GM19035 (cell line): ENCODE measurements around the gene RASA4B.
"Not testable (repeated sequence)": the region's sequence is repeated elsewhere in the genome, so short reads cannot be mapped to it uniquely, and the experiment has no call there.

ENCODE experiments used
- ATAC-seq: cut with Tn5 transposase; IDR thresholded peaks from one replicate; pipeline ENCODE4 v1.9.1; 2021; ENCODE audit not compliant: unreplicated experiment

Gene RASA4B

DNA sequence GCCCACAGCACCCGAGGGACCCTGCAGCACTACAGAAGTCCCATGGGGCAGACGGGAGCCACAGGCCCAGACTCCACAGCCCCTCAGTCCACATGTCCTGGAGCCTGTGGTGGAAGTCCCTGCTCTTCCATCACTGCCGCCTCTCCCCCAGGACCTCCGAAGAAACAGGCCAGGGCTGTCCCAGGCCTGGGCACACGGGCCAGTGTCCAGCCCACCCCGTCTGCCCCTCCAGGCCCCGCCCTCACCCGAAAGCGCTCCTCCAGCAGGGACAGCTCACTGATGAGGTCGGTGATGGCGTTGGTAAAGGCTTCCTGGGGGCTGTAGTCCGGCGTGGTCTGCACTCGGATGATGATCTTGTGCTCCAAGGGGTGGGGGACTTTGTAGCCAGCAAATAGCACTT is 43.5 kb downstream of the RASA4B start:
- not testable (repeated sequence) for ATAC-seq

DNA sequence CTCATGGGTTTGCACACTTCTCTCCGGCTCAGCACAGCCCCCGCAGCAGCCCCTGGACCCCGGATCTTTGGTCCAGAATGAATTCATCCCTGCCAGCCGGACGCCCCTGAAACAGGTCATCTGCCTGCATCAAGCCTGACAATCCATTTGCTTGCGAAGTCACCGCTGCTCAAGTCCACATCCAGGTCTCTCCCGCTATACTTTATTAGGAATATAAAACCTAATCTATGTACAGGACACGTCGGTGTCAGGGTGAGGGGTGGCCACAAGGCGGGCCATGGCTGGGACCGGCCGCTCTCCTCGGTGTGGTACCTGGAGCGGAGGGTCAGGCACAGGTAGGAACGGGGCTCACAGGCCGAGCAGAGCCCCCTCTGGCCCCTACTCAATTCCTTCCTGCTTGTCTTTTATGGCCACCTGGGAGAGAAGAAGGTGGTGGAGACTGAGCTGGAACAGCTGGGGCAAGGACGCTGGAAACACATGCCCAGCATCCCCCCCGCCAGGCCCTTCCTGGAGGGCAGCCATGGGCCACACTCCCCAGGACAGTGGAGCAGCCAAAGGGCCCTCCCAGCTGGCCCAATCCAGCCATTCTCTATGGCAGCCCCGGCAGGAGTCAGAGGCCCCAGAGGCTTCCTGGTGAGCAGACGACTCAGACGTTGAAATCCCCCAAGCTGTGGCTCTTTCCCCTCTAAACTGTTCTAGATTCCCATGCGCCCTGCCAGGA is 44.1 kb downstream of the RASA4B start:
- no peak for ATAC-seq

DNA sequence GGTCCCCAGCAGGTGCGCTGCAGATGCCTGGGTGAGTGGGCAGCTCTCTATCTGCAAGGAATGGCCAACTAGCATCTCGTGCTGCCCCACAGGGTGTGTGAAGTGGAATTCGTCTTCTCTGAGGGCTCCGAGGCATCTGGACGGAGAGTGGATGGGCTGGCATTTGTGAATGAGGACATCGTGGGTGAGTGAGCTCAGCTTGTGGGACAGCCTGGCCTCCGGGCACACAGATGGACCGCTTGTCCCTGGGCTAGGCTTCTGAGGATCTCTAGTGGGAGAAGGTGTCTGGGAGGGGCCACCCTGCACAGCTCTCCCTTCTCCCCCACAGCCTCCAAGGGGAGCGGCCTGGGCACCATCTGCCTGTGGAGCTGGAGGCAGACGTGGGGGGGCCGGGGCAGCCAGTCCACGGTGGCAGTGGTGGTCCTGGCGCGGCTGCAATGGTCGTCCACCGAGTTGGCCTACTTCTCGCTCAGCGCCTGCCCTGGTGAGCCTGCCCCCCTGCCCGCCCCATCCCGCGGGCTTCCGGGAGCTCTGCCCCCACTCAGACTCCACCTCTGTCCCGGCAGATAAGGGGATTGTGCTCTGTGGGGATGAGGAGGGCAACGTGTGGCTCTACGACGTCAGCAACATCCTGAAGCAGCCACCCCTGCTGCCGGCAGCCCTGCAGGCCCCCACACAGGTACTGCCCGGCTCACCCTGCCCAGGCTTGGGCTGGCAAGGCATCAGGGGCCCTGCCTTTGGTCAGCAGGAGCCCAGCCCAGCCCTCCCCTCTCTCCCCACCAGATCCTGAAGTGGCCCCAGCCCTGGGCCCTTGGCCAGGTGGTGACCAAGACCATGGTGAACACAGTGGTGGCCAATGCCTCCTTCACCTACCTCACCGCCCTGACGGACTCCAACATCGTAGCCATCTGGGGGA is 45.2 kb downstream of the RASA4B start:
- ATAC-seq = no peak

DNA sequence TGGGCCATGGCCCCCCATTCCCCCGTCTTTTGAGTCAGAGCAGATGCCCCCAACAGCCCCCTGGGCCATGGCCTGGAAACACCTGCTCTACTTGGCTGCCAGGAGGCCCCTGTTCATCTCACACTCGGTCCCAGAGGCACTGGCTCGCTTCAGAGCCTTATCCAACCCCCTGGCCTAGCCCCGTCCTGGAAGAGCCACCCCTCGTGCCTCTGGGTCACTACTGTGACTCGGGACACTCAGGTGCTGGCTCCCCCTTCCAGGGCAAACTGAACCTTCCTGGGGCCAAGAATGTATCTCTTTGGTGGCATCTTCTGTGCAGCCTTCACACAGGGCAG is 45.8 kb downstream of the RASA4B start:
- no peak for ATAC-seq

DNA sequence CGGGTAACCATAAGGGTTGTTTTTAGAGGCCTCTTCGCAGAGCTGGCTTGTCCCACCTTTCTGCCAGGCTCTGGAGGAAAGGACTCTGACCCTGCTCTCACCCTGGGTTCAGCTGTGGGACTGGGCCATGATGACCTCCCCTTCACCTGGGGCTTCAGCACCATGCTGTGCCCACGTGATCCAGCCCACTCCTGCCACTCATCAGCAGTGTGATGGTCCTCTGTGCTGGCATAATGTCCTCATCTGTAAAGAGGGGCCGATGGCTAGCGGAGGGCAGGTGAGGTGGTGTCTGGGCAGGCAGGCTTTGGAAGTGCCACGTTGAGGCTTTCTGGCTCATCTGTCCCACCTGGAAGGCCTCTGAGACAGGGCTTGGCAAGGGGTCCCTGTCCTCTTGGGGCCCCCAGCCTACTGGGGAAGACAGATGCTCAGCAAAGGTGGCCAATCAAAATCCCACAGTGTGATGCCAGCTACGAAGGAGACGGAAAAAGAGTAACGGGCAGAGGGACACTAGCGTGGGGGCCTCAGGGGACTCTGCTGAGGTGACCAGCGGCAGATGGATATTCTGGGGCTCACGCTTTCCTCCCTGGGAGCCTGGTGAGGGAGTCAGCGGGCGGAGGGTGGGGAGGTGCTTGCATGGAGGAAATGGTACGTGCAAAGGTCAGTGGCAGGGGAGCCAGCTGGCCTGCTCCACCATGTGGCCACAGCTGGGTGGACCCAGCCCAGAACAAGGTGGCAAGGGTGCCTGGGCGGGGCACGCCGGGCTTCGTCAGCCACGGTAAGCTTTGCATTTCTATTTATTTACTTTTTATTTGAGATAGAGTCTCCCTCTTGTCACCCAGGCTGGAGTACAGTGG is 47.4 kb downstream of the RASA4B start:
- no peak for ATAC-seq

DNA sequence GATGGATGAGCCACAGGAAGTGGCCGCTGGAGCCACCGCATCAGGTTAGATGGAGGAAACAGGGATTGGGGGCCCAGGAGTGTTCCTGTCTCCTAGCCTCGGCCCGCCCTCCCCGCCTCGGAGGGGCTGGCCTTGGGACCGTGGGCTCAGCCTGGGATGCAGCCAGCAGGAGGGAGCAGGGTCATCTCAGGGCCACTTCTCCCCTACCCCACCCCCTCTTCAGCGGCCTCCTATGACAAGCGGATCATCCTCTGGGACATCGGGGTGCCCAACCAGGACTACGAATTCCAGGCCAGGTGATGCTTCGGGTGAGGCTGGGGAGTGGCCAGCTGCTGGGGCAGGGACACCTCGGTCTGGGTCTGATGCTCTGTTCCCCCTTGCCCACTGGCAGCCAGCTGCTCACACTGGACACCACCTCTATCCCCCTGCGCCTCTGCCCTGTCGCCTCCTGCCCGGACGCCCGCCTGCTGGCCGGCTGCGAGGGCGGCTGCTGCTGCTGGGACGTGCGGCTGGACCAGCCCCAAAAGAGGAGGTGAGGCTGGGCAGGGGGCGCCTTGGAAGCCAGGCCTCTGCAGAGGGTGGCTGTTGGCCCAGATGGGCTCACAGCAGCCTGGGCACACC is 48.1 kb downstream of the RASA4B start:
- ATAC-seq = no peak

DNA sequence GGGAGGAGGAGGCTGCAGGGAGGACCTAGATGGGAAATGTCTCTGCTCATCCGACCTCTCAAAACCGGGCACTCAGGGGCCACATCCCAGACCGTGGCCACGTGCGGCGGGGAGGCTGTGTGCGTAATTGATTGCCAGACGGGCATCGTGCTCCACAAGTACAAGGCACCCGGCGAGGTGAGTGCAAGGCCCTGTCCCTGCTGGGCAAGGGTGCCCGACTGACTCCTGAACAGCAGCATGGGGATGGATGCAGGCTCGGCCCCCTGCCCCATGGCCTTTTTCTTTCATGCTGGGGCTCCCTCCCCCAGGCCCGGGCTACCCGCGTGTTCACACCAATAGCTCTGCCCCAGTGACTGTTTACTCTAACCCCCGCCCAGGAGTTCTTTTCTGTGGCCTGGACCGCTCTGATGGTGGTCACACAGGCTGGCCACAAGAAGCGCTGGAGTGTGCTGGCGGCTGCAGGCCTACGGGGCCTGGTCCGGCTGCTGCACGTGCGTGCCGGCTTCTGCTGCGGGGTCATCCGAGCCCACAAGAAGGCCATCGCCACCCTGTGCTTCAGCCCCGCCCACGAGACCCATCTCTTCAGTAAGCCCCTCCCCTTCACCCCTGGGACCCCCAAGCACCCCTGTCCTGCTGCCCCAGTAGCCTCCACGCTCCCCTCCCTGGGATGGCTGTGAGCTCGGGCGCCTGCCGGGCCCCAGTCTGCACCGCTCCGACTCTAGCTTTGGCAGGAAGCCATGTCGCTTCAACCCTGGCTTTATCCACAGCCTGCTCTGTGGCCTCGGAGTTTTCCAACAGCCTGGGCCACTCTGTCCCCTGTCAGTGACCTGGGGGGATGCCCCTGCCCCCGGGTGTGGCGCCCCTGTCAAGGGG is 48.9 kb downstream of the RASA4B start:
- no peak for ATAC-seq

DNA sequence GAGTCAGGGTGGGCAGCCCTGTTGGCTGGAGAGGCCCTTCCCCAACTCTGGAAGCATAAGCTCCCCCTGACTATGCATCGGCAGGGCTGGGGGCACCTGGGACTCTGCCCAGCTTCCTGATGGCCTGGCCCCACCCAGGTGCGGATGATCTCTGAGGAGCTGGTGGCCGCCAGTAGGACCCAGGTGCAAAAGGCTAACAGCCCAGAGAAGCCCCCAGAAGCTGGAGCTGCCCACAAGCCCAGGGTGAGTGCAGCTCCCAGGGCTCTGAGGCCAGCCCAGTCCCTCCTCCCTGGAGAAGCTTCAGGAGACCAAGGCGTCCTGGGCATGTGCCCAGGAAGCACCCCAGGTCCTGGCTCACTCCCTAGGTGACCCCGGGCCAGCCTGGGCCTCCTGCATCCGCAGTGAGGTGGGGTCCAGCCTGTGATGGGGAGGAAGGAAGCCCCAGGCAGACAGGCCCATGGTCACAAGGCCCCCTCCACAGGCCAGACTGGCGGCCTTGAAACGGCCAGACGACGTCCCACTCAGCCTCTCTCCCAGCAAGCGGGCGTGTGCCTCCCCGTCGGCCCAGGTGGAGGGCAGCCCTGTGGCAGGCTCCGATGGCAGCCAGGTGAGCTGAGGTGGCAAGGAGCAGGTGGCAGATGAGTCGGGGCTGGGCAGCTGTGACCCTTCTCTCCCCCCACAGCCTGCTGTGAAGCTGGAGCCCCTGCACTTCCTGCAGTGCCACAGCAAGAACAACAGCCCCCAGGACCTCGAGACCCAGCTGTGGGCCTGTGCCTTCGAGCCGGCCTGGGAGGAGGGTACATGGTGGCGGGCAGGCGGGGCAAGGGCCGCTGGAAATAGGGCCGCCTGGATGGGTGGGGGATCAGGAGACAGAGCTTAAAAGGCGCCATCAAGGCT is 49.7 kb downstream of the RASA4B start:
- ATAC-seq = no peak

DNA sequence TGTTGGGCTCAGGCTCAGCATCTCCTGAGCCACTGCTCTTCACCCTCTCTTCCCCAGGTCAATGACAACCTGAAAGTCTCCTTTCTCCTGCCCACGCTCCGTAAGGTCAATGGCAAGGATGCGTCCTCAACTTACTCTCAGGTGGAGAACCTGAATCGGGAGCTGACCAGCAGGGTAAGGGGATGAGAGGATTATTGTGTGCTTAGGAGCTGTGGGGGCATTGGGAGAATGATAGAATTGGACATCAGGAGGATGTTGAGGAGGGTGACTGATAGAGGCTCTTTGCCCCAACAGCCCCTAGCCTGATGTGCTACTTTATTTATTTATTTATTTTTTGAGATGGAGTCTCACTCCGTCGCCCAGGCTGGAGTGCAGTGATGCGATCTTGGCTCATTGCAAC is 51.5 kb downstream of the RASA4B start:
- no peak for ATAC-seq

DNA sequence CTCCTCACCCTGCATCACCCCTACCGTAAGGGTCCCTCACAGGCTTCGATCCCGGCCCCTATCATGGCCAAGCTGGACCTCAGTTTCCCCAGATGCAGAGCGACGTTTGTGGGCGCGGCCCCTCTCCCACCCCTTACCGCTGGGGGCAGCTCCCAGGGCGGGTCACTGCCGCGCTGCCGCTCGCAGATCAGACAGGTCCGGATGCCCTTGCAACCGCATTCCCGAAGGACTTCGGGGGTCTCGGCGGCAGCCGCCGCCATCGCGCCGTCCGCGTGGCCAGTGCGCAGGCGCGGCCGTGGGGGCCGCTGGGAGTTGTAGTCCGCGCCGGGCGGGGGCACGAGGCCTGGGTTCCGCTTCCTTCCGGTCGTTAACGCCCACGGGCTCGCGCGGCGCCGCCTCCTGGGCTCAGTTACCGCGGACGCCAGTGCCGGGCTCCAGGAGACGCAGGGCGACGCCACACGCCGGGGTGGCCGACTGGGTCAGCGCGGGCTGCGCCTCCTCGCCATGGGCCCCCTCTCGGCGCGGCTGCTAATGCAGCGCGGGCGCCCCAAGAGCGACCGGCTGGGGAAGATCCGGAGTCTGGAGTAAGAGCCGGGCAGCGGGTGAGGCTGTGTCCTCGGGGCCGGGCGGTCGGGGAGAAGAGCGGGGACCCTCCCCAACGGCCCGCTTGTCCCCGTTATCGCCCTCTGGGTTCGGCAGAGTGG is 52.8 kb downstream of the RASA4B start, which contains the start of the genes ALKBH4 and LRWD1:
TSS of gene ALKBH4 (minus strand) at position 287 of the 704 bp plus-strand sequence. CDS start at position 260, 27 bp downstream.
TSS of gene LRWD1 (plus strand) at position 408 of the 704 bp plus-strand sequence. CDS start at position 505, 97 bp downstream.
- ATAC-seq = peak; percentile 91

DNA sequence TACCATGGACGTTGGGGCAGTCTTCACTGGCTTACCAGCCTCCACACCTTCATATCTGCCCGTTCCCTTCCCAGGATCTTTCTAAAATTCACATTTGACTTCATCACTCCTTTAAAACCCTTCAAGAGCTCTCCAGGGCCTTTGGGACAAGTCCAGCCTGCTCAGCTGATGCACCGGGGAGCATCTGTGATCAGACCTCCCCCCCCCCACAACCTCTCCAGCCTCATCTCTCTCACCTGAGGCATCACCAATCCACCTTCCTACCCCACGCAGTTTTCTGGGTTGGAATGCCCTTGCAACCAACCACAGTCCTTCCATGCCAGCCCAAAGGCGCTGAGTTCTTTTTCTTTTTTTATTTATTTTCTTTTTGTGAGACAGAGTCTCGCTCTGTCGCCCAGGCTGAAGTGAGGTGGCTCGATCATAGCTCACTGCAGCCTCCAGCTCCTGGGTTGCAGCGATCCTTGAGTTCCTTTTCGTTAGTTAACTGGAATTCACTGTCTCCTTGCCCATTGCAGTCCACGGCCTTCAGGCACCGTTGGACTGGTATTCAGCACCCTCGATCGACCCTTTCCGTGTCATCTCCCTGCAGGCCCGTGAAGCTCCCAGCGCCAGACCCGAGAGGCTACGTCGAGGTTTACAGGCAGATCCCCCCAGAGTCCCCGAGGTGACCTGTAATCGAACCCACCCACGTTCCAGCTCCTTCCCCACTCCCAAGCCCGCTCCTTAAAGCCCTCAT is 53.6 kb downstream of the RASA4B start:
- peak; percentile 4 for ATAC-seq

DNA sequence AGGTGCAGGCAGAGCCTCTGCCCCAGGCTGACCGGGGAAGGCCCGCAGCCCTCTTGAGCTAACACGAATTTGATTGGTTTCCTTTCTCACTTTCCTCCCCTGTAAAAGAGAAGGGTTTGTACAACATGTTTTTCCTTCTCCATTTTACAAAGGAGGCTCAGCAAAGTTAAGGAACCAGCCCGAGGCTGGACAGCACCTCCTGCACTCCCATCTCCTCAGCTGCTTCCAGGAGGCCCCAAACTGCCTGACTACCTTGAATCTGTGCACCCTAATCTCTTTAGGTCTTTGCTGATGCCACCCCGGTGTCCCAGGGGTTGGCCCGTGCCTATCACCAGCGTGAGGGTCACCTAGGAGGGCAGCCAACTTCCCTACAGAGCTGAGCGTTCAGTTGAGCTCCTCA is 57.1 kb downstream of the RASA4B start:
- no peak for ATAC-seq

DNA sequence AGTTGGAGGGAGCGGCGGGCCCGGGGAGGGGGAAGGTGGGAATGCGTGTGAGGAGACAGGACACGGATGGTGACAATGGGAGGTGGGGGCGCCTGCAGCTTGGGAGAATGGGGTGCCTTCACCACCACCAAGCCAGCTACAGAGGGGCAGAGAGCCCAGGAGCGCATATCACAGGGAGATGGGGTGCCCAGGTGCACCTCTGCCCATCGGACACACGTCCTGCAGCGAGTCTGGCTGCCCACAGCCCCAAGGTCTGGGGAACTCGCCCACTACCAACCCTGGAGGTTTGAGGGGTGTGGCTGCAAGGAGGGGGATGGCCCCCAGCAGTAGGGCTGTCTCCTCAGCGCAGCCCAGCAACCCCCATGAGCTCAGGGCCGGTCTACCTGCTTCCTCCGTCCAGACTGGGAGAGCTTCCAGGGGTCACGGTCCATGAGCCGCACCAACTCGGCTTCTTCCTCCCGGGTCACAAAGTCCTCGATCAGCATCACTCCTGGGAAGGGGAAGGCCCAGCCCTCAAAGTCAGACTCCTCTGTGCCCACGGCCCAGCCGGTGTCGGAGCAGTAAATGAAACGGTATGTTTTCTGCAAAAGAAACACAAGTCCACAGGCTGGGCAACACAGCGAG is 58.2 kb downstream of the RASA4B start:
- ATAC-seq = no peak

DNA sequence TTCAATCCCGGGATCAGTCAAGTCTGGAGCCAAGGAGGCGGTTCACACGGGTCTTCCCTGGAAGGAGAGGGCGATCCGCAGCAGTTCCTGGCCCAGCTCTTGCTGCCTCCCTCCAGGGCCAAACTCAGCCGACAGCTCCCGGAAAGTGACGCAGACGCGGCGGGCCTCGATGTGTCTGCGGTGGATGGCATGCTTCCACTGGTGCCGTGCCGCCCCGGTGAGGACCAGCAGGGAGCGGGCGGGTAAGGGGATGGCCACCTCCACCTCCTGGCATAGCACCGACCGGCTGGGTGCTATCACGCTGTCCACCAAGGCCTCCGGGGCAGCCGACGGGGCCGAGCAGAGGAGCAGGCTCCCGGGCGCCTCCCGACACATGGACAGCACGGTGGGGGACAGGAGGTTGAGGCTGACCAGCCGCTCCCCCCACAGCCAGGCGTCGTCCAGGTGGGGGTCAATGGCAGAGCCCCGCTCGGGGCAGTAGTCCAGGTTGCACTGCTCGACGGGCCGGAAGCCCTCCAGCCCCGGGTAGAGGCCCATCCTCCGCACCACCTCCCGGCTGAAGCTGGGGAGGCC is 60.1 kb downstream of the RASA4B start:
- ATAC-seq = no peak

DNA sequence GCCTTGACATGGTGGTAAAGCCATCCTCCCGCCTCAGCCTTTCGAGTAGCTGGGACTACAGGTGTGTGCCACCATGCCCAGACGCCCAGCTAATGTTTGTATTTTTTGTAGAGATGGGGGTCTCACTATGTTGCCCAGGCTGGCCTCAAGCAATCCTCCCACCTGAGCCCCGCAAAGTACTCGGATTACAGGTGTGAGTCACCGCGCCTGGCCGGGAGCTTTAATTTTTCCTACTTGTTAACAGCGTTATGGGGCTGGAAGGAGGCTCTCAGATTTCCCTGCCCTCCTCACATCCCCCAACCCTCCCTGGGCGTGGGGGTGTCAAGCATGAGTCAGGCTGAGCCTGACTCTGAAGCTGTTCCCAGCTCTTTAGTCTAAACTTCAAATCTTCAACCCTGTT is 61.2 kb downstream of the RASA4B start:
- no peak for ATAC-seq

DNA sequence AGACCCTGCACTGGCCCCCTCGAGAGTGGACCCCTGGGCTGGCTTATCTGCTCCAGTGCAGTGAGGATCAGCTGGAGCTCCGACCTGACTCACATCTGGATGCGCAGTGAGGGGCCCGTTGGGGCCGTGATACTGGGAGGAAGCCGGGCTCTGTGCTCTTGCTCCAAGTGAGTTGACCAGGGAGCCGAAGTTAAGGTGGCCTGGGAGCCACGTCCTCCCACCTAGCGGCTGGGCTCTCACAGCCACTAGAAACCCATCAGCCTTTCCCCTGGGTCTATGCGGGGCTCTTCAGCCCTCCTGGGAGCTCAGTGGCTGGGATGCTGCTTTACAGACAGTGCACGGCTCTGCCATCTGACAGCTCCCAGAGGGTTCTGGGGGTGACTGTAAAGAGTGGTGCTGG is 62.0 kb downstream of the RASA4B start:
- ATAC-seq = no peak

DNA sequence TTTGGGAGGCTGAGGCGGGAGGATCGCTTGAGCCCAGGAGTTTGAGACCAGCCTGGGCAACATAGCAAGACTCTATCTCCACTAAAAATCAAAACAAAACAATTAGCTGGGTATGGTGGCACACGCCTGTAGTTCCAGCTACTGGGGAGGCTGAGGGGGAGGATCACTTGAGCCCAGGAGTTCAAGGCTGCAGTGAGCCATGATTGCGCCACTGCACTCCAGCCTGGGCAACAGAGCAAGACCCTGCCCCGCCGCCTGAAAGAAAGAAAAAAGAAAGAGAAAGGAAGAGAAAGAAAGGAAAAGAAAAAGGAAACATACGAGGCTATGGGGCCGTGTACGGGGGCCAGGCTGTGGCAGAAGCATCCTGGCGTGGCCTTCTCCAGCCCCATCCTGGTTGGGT is 62.6 kb downstream of the RASA4B start:
- ATAC-seq = not testable (repeated sequence)
